K562 (cell line): ENCODE results near the gene GRIPAP1. TPM values are rescaled to one million over a fixed set of nuclear protein-coding genes. Genes with fewer than 3 reads are reported as not detected.

Experiments used
- CC2D1A ChIP-seq: fragments of 450-650 bp; IDR thresholded peaks from 2 replicates; pipeline ENCODE4 v1.6.1; 2017; ENCODE audit warnings: mild to moderate bottlenecking
- ESRRA ChIP-seq: fragments of 450-650 bp; IDR thresholded peaks from 2 replicates; pipeline ENCODE4 v1.6.1; 2014; ENCODE audit warnings: low read depth, mild to moderate bottlenecking, moderate library complexity, borderline replicate concordance
- HNRNPL ChIP-seq: fragments of 200-400 bp; formaldehyde crosslinking; IDR thresholded peaks from 2 replicates; pipeline ENCODE4 v1.6.1; 2017; ENCODE audit warnings: low read depth, mild to moderate bottlenecking, low read length
- LARP7 ChIP-seq: fragments of 450-650 bp; IDR thresholded peaks from 2 replicates; pipeline ENCODE4 v1.6.1; 2016
- MAFG ChIP-seq: fragments of 450-650 bp; conservative IDR thresholded peaks from 2 replicates; pipeline ENCODE4 v1.6.1; 2016; ENCODE audit warnings: missing genetic modification characterization, missing compliant biosample characterization
- MEF2A ChIP-seq: IDR thresholded peaks from 2 replicates; pipeline ENCODE4 v1.6.1; 2011; ENCODE audit warnings: low read depth, mild to moderate bottlenecking, low read length, moderate library complexity; ENCODE audit not compliant: control insufficient read depth
- PCBP1 ChIP-seq: fragments of 200-400 bp; formaldehyde crosslinking; IDR thresholded peaks from 2 replicates; pipeline ENCODE4 v1.6.1; 2018; ENCODE audit warnings: mild to moderate bottlenecking, low read depth, low read length; ENCODE audit not compliant: poor library complexity, severe bottlenecking
- PHB ChIP-seq: fragments of 250-450 bp; sonication (Bioruptor Pico); IDR thresholded peaks from 2 replicates; pipeline ENCODE4 v1.5.0; 2021
- POLR3G ChIP-seq: IDR thresholded peaks from 2 replicates; pipeline ENCODE4 v1.6.1; 2011; ENCODE audit not compliant: insufficient read length, insufficient replicate concordance; ENCODE audit errors: extremely low read depth
- RBFOX2 ChIP-seq: fragments of 200-400 bp; formaldehyde crosslinking; IDR thresholded peaks from 2 replicates; pipeline ENCODE4 v1.6.1; 2017; ENCODE audit warnings: low read depth, mild to moderate bottlenecking, low read length, moderate library complexity
- RHOXF2B ChIP-seq: fragments of 250-450 bp; sonication (Bioruptor Pico); conservative IDR thresholded peaks from 2 replicates; pipeline ENCODE4 v1.5.1; 2021
- RNF2 ChIP-seq: sonication (generic); IDR thresholded peaks from 2 replicates; pipeline ENCODE4 v1.6.1; 2016
- SMAD3 ChIP-seq: fragments of 450-650 bp; formaldehyde crosslinking; conservative IDR thresholded peaks from 2 replicates; pipeline ENCODE4 v1.4.0; 2020; ENCODE audit warnings: mild to moderate bottlenecking
- SRF ChIP-seq, 2 experiments: fragments of 250-450, 450-650 bp in 1 of 2; sonication (Bioruptor Pico) in 1 of 2; sonication (generic) in 1 of 2; formaldehyde crosslinking; IDR thresholded peaks; 2 replicates each; pipeline versions ENCODE4 v1.5.0 to v1.5.1; 2020 to 2022; ENCODE audit warnings: mild to moderate bottlenecking in 1 of 2, missing genetic modification reagents in 1 of 2
- TAF1 ChIP-seq: IDR thresholded peaks from 2 replicates; pipeline ENCODE4 v1.6.1; 2011; ENCODE audit warnings: mild to moderate bottlenecking, low read length, moderate library complexity; ENCODE audit not compliant: insufficient read depth, control insufficient read depth, severe bottlenecking; ENCODE audit errors: extremely low read depth
- WHSC1 ChIP-seq: IDR thresholded peaks from one replicate; pipeline ENCODE4 v1.6.1; 2012; ENCODE audit warnings: low read length, control low read depth, inconsistent platforms
- XRCC3 ChIP-seq: fragments of 450-650 bp; IDR thresholded peaks from 2 replicates; pipeline ENCODE4 v1.6.1; 2017; ENCODE audit warnings: mild to moderate bottlenecking, moderate library complexity
- ZFX ChIP-seq: sonication (generic); formaldehyde crosslinking; IDR thresholded peaks from 2 replicates; pipeline ENCODE4 v1.8.0; 2022; ENCODE audit warnings: mild to moderate bottlenecking, missing genetic modification reagents, moderate library complexity
- ZKSCAN8 ChIP-seq: fragments of 200-800 bp; sonication (Bioruptor generic); IDR thresholded peaks from 2 replicates; pipeline ENCODE4 v1.6.1; 2016; ENCODE audit warnings: missing genetic modification characterization, missing compliant biosample characterization
- ZNF311 ChIP-seq: fragments of 250-450 bp; sonication (Bioruptor Pico); IDR thresholded peaks from 2 replicates; pipeline ENCODE4 v1.4.0; 2020; ENCODE audit warnings: mild to moderate bottlenecking, moderate library complexity
- ZNF316 ChIP-seq: fragments of 450-650 bp; IDR thresholded peaks from 2 replicates; pipeline ENCODE4 v1.6.1; 2016
- ZNF561 ChIP-seq: fragments of 450-650 bp; formaldehyde crosslinking; conservative IDR thresholded peaks from 2 replicates; pipeline ENCODE4 v1.4.0; 2020; ENCODE audit warnings: mild to moderate bottlenecking, moderate library complexity
- ZNF586 ChIP-seq: fragments of 450-650 bp; formaldehyde crosslinking; conservative IDR thresholded peaks from 2 replicates; pipeline ENCODE4 v1.4.0; 2020; ENCODE audit warnings: mild to moderate bottlenecking, moderate library complexity
- ZNF75A ChIP-seq: fragments of 450-650 bp; formaldehyde crosslinking; IDR thresholded peaks from 2 replicates; pipeline ENCODE4 v1.4.0; 2020; ENCODE audit warnings: mild to moderate bottlenecking
- polyA plus RNA-seq, 8 experiments: library from polyadenylated mRNA; depleted of rRNA in 4 of 8; stranded (reverse) in 5 of 8; unstranded in 3 of 8; fragments of >200 nt; fragmentation: Nextera tagmentation in 2 of 8; fragmentation: Illumina TruSeq in 1 of 8; extraction: Ambion mirVana in 2 of 8; extraction: Trizol in 1 of 8; gene quantifications; 2 replicates each; pipeline versions ENCODE4 v1.2.1 to v1.2.3, GENCODE V29; 2011 to 2014; ENCODE audit warnings: inconsistent platforms in 1 of 8, missing spikeins in 1 of 8
- total RNA-seq, 7 experiments: library from RNA; depleted of rRNA in 6 of 7; stranded (reverse); fragments of >200 nt in 6 of 7; fragmentation: Illumina TruSeq in 2 of 7; extraction: Trizol in 2 of 7; gene quantifications; 2 replicates each; pipeline versions ENCODE4 v1.2.1 to v1.2.3, GENCODE V29; 2011 to 2021; ENCODE audit warnings: low replicate concordance in 1 of 7
- TF ChIP-seq, protein P1 (sequence below): fragments of 200-800 bp; sonication (Bioruptor generic); IDR thresholded peaks from 2 replicates; pipeline ENCODE4 v1.6.1; 2016; ENCODE audit warnings: missing genetic modification characterization, missing compliant biosample characterization
- TF ChIP-seq, protein P2 (sequence below): conservative IDR thresholded peaks from 2 replicates; pipeline ENCODE4 v1.6.1; 2011; ENCODE audit warnings: low read depth, mild to moderate bottlenecking, low read length; ENCODE audit not compliant: control insufficient read depth

GRIPAP1 gene
- total and polyA plus RNA-seq, 9 of the 15 experiments (the other 6 are each of a cell fraction or from before 2014, with no cell fraction given): 4.1 to 41.6 (median 24.0) TPM

DNA sequence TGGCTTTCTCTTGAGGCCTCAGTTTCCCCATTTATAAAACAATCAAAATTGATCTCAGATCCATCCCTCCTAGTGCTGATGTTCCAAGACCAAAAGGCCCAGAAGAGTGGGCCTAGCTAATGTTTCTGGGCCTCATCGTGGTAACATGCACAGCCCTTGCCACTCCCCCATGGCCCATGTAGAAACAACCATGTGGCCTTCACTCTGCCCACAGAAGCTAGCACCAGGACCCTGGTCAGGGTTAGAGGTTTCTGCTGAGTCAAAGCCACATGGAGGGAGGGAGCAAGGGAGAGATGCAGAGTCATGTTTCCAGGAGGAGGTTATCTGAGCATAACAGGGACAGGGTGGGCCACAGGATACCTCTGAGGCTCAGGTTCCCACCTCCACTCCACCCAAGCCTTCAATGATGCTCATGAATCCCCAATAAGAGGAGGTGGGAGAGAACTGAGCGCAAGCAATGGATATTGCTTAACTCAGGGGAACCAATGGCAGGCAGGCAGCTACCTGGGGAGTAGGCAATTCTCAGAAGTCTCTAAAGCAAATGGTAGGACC, 61.6 kb downstream of the GRIPAP1 start (continued):
- TF ChIP-seq ZNF75A (CRISPR knock-in tag): no peak
- TF ChIP-seq PHB (CRISPR knock-in tag): no peak
- TF ChIP-seq LARP7: no peak
- TF ChIP-seq SRF (CRISPR knock-in tag; IDR thresholded peaks at IDR 0.05): no peak
- peak; percentile 31 for TF ChIP-seq TAF1
- TF ChIP-seq SMAD3: 0 out of 2 replicates have a peak, but pooled peaks have one; percentile 47
- no peak for TF ChIP-seq RBFOX2
- no peak for TF ChIP-seq ZNF586 (CRISPR knock-in tag)
- TF ChIP-seq PCBP1: no peak
- TF ChIP-seq ZNF316: peak; percentile 99
- TF ChIP-seq, protein P1, sequence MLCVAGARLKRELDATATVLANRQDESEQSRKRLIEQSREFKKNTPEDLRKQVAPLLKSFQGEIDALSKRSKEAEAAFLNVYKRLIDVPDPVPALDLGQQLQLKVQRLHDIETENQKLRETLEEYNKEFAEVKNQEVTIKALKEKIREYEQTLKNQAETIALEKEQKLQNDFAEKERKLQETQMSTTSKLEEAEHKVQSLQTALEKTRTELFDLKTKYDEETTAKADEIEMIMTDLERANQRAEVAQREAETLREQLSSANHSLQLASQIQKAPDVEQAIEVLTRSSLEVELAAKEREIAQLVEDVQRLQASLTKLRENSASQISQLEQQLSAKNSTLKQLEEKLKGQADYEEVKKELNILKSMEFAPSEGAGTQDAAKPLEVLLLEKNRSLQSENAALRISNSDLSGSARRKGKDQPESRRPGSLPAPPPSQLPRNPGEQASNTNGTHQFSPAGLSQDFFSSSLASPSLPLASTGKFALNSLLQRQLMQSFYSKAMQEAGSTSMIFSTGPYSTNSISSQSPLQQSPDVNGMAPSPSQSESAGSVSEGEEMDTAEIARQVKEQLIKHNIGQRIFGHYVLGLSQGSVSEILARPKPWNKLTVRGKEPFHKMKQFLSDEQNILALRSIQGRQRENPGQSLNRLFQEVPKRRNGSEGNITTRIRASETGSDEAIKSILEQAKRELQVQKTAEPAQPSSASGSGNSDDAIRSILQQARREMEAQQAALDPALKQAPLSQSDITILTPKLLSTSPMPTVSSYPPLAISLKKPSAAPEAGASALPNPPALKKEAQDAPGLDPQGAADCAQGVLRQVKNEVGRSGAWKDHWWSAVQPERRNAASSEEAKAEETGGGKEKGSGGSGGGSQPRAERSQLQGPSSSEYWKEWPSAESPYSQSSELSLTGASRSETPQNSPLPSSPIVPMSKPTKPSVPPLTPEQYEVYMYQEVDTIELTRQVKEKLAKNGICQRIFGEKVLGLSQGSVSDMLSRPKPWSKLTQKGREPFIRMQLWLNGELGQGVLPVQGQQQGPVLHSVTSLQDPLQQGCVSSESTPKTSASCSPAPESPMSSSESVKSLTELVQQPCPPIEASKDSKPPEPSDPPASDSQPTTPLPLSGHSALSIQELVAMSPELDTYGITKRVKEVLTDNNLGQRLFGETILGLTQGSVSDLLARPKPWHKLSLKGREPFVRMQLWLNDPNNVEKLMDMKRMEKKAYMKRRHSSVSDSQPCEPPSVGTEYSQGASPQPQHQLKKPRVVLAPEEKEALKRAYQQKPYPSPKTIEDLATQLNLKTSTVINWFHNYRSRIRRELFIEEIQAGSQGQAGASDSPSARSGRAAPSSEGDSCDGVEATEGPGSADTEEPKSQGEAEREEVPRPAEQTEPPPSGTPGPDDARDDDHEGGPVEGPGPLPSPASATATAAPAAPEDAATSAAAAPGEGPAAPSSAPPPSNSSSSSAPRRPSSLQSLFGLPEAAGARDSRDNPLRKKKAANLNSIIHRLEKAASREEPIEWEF: no peak
- no peak for TF ChIP-seq POLR3G
- TF ChIP-seq ZFX: no peak
- no peak for TF ChIP-seq ZNF561 (CRISPR knock-in tag)
- TF ChIP-seq RHOXF2B: no peak
- no peak for TF ChIP-seq HNRNPL
- TF ChIP-seq WHSC1: no peak
- TF ChIP-seq MEF2A: no peak
- TF ChIP-seq MAFG (tag): peak; percentile 91
- no peak for TF ChIP-seq CC2D1A
- TF ChIP-seq, protein P2, sequence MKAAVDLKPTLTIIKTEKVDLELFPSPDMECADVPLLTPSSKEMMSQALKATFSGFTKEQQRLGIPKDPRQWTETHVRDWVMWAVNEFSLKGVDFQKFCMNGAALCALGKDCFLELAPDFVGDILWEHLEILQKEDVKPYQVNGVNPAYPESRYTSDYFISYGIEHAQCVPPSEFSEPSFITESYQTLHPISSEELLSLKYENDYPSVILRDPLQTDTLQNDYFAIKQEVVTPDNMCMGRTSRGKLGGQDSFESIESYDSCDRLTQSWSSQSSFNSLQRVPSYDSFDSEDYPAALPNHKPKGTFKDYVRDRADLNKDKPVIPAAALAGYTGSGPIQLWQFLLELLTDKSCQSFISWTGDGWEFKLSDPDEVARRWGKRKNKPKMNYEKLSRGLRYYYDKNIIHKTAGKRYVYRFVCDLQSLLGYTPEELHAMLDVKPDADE: no peak
- TF ChIP-seq ESRRA: no peak
- 0 out of 2 replicates have a peak, but pooled peaks have one; percentile 20 for TF ChIP-seq ZKSCAN8 (CRISPR knock-in tag)
- TF ChIP-seq ZNF311 (CRISPR knock-in tag): peak; percentile 58; the same call in 1 of the 2 replicates
- TF ChIP-seq XRCC3: no peak
- TF ChIP-seq RNF2: 0 out of 2 replicates have a peak, but pooled peaks have one; percentile 60
